SU-DHL-6 (cell line): ENCODE measurements around the gene NDUFB3.

ENCODE experiments used
- EZH2phosphoT487 ChIP-seq: fragments of 200-600 bp; sonication (generic), shearing (Covaris generic); conservative IDR thresholded peaks from 2 replicates; pipeline ENCODE4 v1.6.1; 2018; ENCODE audit warnings: mild to moderate bottlenecking, antibody characterized with exemption, low read length, moderate library complexity, mixed read lengths
- TF ChIP-seq, protein P1 (sequence below): fragments of 200-600 bp; sonication (generic); IDR thresholded peaks from one replicate; pipeline ENCODE4 v1.5.1; 2017; ENCODE audit warnings: antibody characterized with exemption, mild to moderate bottlenecking, low read length, moderate library complexity; ENCODE audit not compliant: insufficient read depth, poor library complexity, severe bottlenecking

DNA sequence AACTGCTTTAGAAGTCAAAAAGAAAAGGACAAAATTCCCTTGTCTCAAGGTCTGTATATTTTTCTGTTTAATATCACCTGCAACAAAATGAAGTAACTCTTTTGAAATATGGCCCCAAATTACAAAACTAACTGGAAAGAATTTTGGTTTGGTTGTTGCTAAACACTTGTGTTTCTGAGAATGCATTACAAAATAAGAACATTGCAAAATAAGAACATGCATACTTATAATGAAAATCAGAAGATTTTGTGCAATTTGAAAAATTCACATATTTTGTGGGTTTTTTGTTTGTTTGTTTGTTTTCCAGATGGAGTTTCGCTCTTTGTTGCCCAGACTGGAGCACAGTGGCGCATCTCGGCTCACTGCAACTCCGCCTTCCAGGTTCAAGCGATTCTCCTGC lies 21.8 kb downstream of the NDUFB3 start:
- TF ChIP-seq, protein P1, sequence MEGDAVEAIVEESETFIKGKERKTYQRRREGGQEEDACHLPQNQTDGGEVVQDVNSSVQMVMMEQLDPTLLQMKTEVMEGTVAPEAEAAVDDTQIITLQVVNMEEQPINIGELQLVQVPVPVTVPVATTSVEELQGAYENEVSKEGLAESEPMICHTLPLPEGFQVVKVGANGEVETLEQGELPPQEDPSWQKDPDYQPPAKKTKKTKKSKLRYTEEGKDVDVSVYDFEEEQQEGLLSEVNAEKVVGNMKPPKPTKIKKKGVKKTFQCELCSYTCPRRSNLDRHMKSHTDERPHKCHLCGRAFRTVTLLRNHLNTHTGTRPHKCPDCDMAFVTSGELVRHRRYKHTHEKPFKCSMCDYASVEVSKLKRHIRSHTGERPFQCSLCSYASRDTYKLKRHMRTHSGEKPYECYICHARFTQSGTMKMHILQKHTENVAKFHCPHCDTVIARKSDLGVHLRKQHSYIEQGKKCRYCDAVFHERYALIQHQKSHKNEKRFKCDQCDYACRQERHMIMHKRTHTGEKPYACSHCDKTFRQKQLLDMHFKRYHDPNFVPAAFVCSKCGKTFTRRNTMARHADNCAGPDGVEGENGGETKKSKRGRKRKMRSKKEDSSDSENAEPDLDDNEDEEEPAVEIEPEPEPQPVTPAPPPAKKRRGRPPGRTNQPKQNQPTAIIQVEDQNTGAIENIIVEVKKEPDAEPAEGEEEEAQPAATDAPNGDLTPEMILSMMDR: no peak
- no peak for TF ChIP-seq EZH2phosphoT487
